K562 (cell line): Measurements from ENCODE around the gene OTOGL. TPM values are rescaled to one million over a fixed set of nuclear protein-coding genes. Genes with fewer than 3 reads are reported as not detected.

Source experiments
- ATAC-seq: fragments of 200-7000 bp; cut with Tn5 transposase; 3 replicates; pipeline ENCODE4 v1.9.1; 2020; ENCODE audit warnings: moderate library complexity
- BruUV-seq: library from RNA; stranded (reverse); fragments of 400-500 nt; replicated peaks from 2 replicates; lab custom pipeline; 2021; lab: Mats Ljungman, UMichigan
- CTCF ChIA-PET: fragments of 300-600 bp; formaldehyde crosslinking; extraction: SDS; loops from one replicate; lab custom pipeline; 2021; ENCODE audit warnings: low intra/inter-chr PET ratio; lab: Yijun Ruan, JAX
- POLR2A ChIA-PET: fragments of 300-600, 350-650 bp; sonication (Branson Sonifier 250); formaldehyde crosslinking; extraction: SDS; loops from one replicate; lab custom pipeline; 2021; ENCODE audit warnings: antibody characterized with exemption, inconsistent platforms; lab: Yijun Ruan, JAX
- DNase-seq, 4 experiments: peaks; one replicate each; pipeline versions ENCODE4 v3.0.0 to v3.0.0-alpha.2; 2011 to 2018; ENCODE audit warnings: low spot score in 3 of 4, mixed read lengths in 3 of 4; ENCODE audit errors: extremely low read depth in 1 of 4
- FAIRE-seq: peaks from 2 replicates; lab custom pipeline; 2011; peaks lifted over from hg19 to GRCh38; lab: Jason Lieb, UNC
- H2AFZ ChIP-seq: 2 replicates; pipeline ENCODE4 v1.6.0; 2011; ENCODE audit warnings: low read depth, low read length, control low read depth, inconsistent platforms
- H3K27ac ChIP-seq: fragments of 200-600 bp; 3 replicates; pipeline ENCODE4 v1.8.0; 2011; ENCODE audit warnings: low read depth, mild to moderate bottlenecking, control low read depth, inconsistent platforms, low read length, moderate library complexity, mixed read lengths; ENCODE audit errors: extremely low read depth
- H3K27me3 ChIP-seq, 2 experiments: fragments of 300-600 bp in 1 of 2; 2 replicates in 1 of 2; 3 replicates in 1 of 2; pipeline versions ENCODE4 v1.6.0 to v1.8.0; 2011; ENCODE audit warnings: inconsistent platforms in 2 of 2, low read length in 2 of 2, mild to moderate bottlenecking in 1 of 2, mixed read lengths in 1 of 2, moderate library complexity in 1 of 2; ENCODE audit not compliant: control insufficient read depth in 2 of 2, insufficient read depth in 2 of 2
- H3K36me3 ChIP-seq: fragments of 300-600 bp; 3 replicates; pipeline ENCODE4 v1.8.0; 2011; ENCODE audit warnings: mild to moderate bottlenecking, low read length, inconsistent platforms; ENCODE audit not compliant: control insufficient read depth, insufficient read depth
- H3K4me1 ChIP-seq, 2 experiments: fragments of 200-600 bp in 1 of 2; replicated peaks in 1 of 2; 2 replicates in 1 of 2; 3 replicates in 1 of 2; pipeline versions ENCODE4 v1.5.1 to v1.8.0; 2011; ENCODE audit warnings: inconsistent platforms in 2 of 2, low read length in 2 of 2, mild to moderate bottlenecking in 1 of 2, mixed read lengths in 1 of 2, moderate library complexity in 1 of 2; ENCODE audit not compliant: control insufficient read depth in 2 of 2, insufficient read depth in 2 of 2
- H3K4me2 ChIP-seq: 2 replicates; pipeline ENCODE4 v1.6.1; 2011; ENCODE audit warnings: low read length, control low read depth, inconsistent platforms, mixed read lengths; ENCODE audit not compliant: insufficient read depth
- H3K4me3 ChIP-seq: fragments of 200-600 bp; sonication (generic), shearing (Covaris generic); 2 replicates; pipeline ENCODE4 v1.5.1; 2016; ENCODE audit warnings: control low read depth, inconsistent platforms
- H3K79me2 ChIP-seq: fragments of 200-600 bp; 3 replicates; pipeline ENCODE4 v1.8.0; 2011; ENCODE audit warnings: low read length, inconsistent platforms; ENCODE audit not compliant: control insufficient read depth, insufficient read depth
- H3K9ac ChIP-seq, 2 experiments: 2 replicates each; pipeline versions ENCODE4 v1.6.0 to v1.6.1; 2011; ENCODE audit warnings: low read depth in 2 of 2, low read length in 2 of 2, control low read depth in 1 of 2, inconsistent platforms in 1 of 2, mild to moderate bottlenecking in 1 of 2, mixed read lengths in 1 of 2; ENCODE audit not compliant: insufficient read depth in 1 of 2
- H3K9me1 ChIP-seq: one replicate; pipeline ENCODE4 v1.6.0; 2011; ENCODE audit warnings: inconsistent platforms, mild to moderate bottlenecking, low read length, moderate library complexity; ENCODE audit not compliant: control insufficient read depth, insufficient read depth
- H3K9me3 ChIP-seq: replicated peaks from 2 replicates; pipeline ENCODE4 v1.5.1; 2011; ENCODE audit warnings: low read depth, low read length, inconsistent platforms; ENCODE audit not compliant: control insufficient read depth, insufficient read depth
- H4K20me1 ChIP-seq: replicated peaks from 2 replicates; pipeline ENCODE4 v1.6.1; 2011; ENCODE audit warnings: low read length, inconsistent platforms, mixed read lengths; ENCODE audit not compliant: control insufficient read depth, insufficient read depth
- ARNT ChIP-seq, 2 experiments: fragments of 450-650 bp; IDR thresholded peaks; 2 replicates each; pipeline ENCODE4 v1.6.1; 2016; ENCODE audit warnings: mild to moderate bottlenecking in 1 of 2
- E2F3 ChIP-seq: fragments of 250-450 bp; sonication (Bioruptor Pico); IDR thresholded peaks from 2 replicates; pipeline ENCODE4 v1.4.0; 2020; ENCODE audit warnings: mild to moderate bottlenecking
- ETV5 ChIP-seq: sonication (generic); formaldehyde crosslinking; IDR thresholded peaks from 2 replicates; pipeline ENCODE4 v1.4.0; 2020; ENCODE audit warnings: low read depth, mild to moderate bottlenecking, missing genetic modification reagents
- FIP1L1 ChIP-seq: fragments of 200-400 bp; formaldehyde crosslinking; IDR thresholded peaks from 2 replicates; pipeline ENCODE4 v1.6.1; 2018; ENCODE audit warnings: mild to moderate bottlenecking, low read depth, low read length; ENCODE audit not compliant: poor library complexity, severe bottlenecking
- ILF3 ChIP-seq: fragments of 450-650 bp; IDR thresholded peaks from 2 replicates; pipeline ENCODE4 v1.6.1; 2018; ENCODE audit warnings: antibody characterized with exemption, mild to moderate bottlenecking, moderate library complexity, borderline replicate concordance
- ILK ChIP-seq: fragments of 450-650 bp; IDR thresholded peaks from 2 replicates; pipeline ENCODE4 v1.6.1; 2016; ENCODE audit warnings: missing genetic modification characterization, low read depth, mild to moderate bottlenecking, missing compliant biosample characterization, moderate library complexity, borderline replicate concordance
- IRF1 ChIP-seq: sonication (generic); formaldehyde crosslinking; IDR thresholded peaks from 2 replicates; pipeline ENCODE4 v1.8.0; 2022; ENCODE audit warnings: missing genetic modification reagents, mild to moderate bottlenecking, borderline replicate concordance
- MAFK ChIP-seq: IDR thresholded peaks from 2 replicates; pipeline ENCODE4 v1.6.1; 2011; ENCODE audit warnings: low read length, improper control_type of control experiment
- MEF2D ChIP-seq: conservative IDR thresholded peaks from 2 replicates; pipeline ENCODE4 v1.6.1; 2016; ENCODE audit warnings: low read depth, missing genetic modification characterization, missing compliant biosample characterization
- PHB ChIP-seq: fragments of 250-450 bp; sonication (Bioruptor Pico); IDR thresholded peaks from 2 replicates; pipeline ENCODE4 v1.5.0; 2021
- PRPF4 ChIP-seq: fragments of 200-400 bp; formaldehyde crosslinking; IDR thresholded peaks from one replicate; pipeline ENCODE4 v1.6.1; 2017; ENCODE audit warnings: low read length, low read depth, mild to moderate bottlenecking; ENCODE audit not compliant: insufficient read depth, poor library complexity, severe bottlenecking
- SNIP1 ChIP-seq: fragments of 450-650 bp; IDR thresholded peaks from 2 replicates; pipeline ENCODE4 v1.7.1; 2017; ENCODE audit warnings: low read depth, mild to moderate bottlenecking
- ZBTB7A ChIP-seq: IDR thresholded peaks from 2 replicates; pipeline ENCODE4 v1.6.1; 2011; ENCODE audit warnings: low read depth, mild to moderate bottlenecking, low read length, moderate library complexity, borderline replicate concordance; ENCODE audit not compliant: control insufficient read depth
- ZC3H11A ChIP-seq: IDR thresholded peaks from 2 replicates; pipeline ENCODE4 v1.6.1; 2012; ENCODE audit warnings: low read depth, low read length, improper control_type of control experiment
- ZFP36 ChIP-seq: fragments of 150-350 bp; IDR thresholded peaks from 2 replicates; pipeline ENCODE4 v1.6.1; 2018; ENCODE audit warnings: low read length, low read depth; ENCODE audit not compliant: partially characterized antibody
- in situ Hi-C: fragments of 300-500 bp; cut with MboI; formaldehyde crosslinking; loops from 4 replicates; pipeline ENCODE4 v1.15.0; 2018; ENCODE audit warnings: inconsistent platforms, mixed read lengths
- intact Hi-C: fragments of 100-400 bp; cut with micrococcal nuclease; formaldehyde crosslinking; loops from 2 replicates; pipeline ENCODE4 v1.14.2; 2022
- polyA plus RNA-seq, 8 experiments: library from polyadenylated mRNA; depleted of rRNA in 4 of 8; stranded (reverse) in 5 of 8; unstranded in 3 of 8; fragments of >200 nt; fragmentation: Nextera tagmentation in 2 of 8; fragmentation: Illumina TruSeq in 1 of 8; extraction: Ambion mirVana in 2 of 8; extraction: Trizol in 1 of 8; gene quantifications; 2 replicates each; pipeline versions ENCODE4 v1.2.1 to v1.2.3, GENCODE V29; 2011 to 2014; ENCODE audit warnings: inconsistent platforms in 1 of 8, missing spikeins in 1 of 8
- total RNA-seq, 7 experiments: library from RNA; depleted of rRNA in 6 of 7; stranded (reverse); fragments of >200 nt in 6 of 7; fragmentation: Illumina TruSeq in 2 of 7; extraction: Trizol in 2 of 7; gene quantifications; 2 replicates each; pipeline versions ENCODE4 v1.2.1 to v1.2.3, GENCODE V29; 2011 to 2021; ENCODE audit warnings: low replicate concordance in 1 of 7
- TF ChIP-seq, protein P1 (sequence below): fragments of 450-650 bp; IDR thresholded peaks from 2 replicates; pipeline ENCODE4 v1.7.0; 2016; ENCODE audit warnings: borderline replicate concordance
- TF ChIP-seq, protein P2 (sequence below): fragments of 150-350 bp; IDR thresholded peaks from 2 replicates; pipeline ENCODE4 v1.6.1; 2014; ENCODE audit warnings: low read depth, mild to moderate bottlenecking, low read length, borderline replicate concordance

OTOGL gene
- total and polyA plus RNA-seq, 9 of the 15 experiments (the other 6 are each of a cell fraction or from before 2014, with no cell fraction given), result 0.02 to 0.03 TPM; not detected in 7

DNA sequence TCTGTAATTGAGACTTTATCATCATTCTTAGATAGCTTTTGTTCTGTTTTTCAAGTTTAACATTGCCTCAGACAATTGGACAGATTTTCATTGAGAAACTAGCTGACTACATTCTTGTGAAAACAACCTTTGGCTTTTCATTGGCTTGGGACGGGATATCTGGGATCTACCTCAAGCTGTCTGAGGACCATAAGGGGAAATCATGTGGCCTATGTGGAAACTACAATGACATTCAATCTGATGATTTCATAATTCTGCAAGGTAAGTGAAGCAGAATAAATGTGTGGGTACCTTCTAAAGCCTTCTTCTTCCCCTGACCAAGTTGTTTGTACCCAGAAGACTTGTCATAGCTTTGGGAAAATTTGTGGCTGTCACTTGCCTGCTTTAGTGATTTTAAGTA, 133.5 kb downstream of the OTOGL start (continued):
- TF ChIP-seq, protein P1, sequence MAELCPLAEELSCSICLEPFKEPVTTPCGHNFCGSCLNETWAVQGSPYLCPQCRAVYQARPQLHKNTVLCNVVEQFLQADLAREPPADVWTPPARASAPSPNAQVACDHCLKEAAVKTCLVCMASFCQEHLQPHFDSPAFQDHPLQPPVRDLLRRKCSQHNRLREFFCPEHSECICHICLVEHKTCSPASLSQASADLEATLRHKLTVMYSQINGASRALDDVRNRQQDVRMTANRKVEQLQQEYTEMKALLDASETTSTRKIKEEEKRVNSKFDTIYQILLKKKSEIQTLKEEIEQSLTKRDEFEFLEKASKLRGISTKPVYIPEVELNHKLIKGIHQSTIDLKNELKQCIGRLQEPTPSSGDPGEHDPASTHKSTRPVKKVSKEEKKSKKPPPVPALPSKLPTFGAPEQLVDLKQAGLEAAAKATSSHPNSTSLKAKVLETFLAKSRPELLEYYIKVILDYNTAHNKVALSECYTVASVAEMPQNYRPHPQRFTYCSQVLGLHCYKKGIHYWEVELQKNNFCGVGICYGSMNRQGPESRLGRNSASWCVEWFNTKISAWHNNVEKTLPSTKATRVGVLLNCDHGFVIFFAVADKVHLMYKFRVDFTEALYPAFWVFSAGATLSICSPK, result no peak
- no peak for TF ChIP-seq MEF2D (tag)
- TF ChIP-seq ZC3H11A, result no peak
- TF ChIP-seq IRF1, result no peak
- no peak for TF ChIP-seq ARNT (IDR thresholded peaks at IDR 0.05)
- TF ChIP-seq, all 486 proteins: peak for 0

DNA sequence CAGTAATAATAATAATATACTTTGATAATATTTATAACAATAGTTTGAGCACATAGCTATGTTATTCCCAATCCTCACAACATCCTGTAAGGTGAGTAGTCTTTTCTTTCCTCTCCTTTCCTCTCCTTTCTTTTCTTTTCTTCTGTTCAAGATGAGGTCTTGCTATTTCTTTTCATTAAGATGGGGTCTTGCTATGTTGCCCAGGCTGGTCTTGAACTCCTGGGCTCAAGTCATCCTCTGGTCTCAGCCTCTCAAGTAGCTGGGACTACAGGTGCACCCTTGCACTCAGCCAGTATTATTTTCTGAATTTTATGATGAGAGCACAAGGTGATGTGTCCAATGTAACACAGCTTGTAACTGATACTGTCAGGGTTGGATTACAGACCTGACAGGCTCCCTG, 134.6 kb downstream of the OTOGL start:
- CTCF ChIA-PET, result no interaction called here
- H3K9ac ChIP-seq, result no peak overlapping the region
- POLR2A ChIA-PET, result no interaction called here
- TF ChIP-seq FIP1L1 (no peak), ILF3 (no peak), PHB (CRISPR knock-in tag) (no peak), MAFK (no peak), ZBTB7A (no peak), ARNT (IDR thresholded peaks at IDR 0.05) (no peak), ETV5 (CRISPR knock-in tag) (no peak), E2F3 (CRISPR knock-in tag) (no peak), ZFP36 (no peak), SNIP1 (no peak), ILK (tag) (no peak), PRPF4 (no peak)
- TF ChIP-seq, protein P2, sequence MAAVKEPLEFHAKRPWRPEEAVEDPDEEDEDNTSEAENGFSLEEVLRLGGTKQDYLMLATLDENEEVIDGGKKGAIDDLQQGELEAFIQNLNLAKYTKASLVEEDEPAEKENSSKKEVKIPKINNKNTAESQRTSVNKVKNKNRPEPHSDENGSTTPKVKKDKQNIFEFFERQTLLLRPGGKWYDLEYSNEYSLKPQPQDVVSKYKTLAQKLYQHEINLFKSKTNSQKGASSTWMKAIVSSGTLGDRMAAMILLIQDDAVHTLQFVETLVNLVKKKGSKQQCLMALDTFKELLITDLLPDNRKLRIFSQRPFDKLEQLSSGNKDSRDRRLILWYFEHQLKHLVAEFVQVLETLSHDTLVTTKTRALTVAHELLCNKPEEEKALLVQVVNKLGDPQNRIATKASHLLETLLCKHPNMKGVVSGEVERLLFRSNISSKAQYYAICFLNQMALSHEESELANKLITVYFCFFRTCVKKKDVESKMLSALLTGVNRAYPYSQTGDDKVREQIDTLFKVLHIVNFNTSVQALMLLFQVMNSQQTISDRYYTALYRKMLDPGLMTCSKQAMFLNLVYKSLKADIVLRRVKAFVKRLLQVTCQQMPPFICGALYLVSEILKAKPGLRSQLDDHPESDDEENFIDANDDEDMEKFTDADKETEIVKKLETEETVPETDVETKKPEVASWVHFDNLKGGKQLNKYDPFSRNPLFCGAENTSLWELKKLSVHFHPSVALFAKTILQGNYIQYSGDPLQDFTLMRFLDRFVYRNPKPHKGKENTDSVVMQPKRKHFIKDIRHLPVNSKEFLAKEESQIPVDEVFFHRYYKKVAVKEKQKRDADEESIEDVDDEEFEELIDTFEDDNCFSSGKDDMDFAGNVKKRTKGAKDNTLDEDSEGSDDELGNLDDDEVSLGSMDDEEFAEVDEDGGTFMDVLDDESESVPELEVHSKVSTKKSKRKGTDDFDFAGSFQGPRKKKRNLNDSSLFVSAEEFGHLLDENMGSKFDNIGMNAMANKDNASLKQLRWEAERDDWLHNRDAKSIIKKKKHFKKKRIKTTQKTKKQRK, result no peak
- no peak for DNase-seq
- no peaks in the 10 kb centered on the region for H3K27me3 ChIP-seq
- intact Hi-C loops (no loop called here), in situ Hi-C loops (no loop called here)
- H3K9me1 ChIP-seq, result no peaks in the 10 kb centered on the region
- H3K27ac ChIP-seq, result no peak overlapping the region
- H4K20me1 ChIP-seq, result no peaks in the 10 kb centered on the region
- no peak overlapping the region for H3K4me3 ChIP-seq
- BruUV-seq, result no TSS peak
- H2AFZ ChIP-seq, result no peak overlapping the region
- H3K4me1 ChIP-seq, result no peaks in the 10 kb centered on the region
- no peak for ATAC-seq
- FAIRE-seq, result no peak
- H3K9me3 ChIP-seq, result no peaks in the 10 kb centered on the region
- no peaks in the 10 kb centered on the region for H3K79me2 ChIP-seq
- H3K4me2 ChIP-seq, result no peak overlapping the region
- no peaks in the 10 kb centered on the region for H3K36me3 ChIP-seq
